ENCODE measurements around the gene COG6. TPM values are rescaled to one million over a fixed set of nuclear protein-coding genes. Genes with fewer than 3 reads are reported as not detected.

The COG6 gene
- total and polyA plus RNA-seq, 2 of the 13 experiments (the other 11 are each of a cell fraction or from before 2014, with no cell fraction given) = 23.5 to 26.1 TPM

GRCh38 chr13:39740761-39741160, 85.3 kb downstream of the COG6 start:
- POLR2A ChIA-PET = no interaction called here
- intact Hi-C loops (cut with micrococcal nuclease; ENCODE audit: unreplicated experiment) = no loop called here
- in situ Hi-C loops (cut with HindIII; ENCODE audit: extremely low pct_ligation_motif_present, low pct_unique_long_range_greater_than_20kb) = no loop called here
- TF ChIP-seq FOXK2 (IDR thresholded peaks at IDR 0.05) (no peak), MXI1 (IDR thresholded peaks at IDR 0.05; ENCODE audit: borderline replicate concordance, low read depth, low read length) (no peak), CSRNP2 (CRISPR knock-in tag; conservative IDR thresholded peaks at IDR 0.05; ENCODE audit: low read depth) (no peak), ZBTB37 (CRISPR knock-in tag; IDR thresholded peaks at IDR 0.05) (no peak), ZNF781 (CRISPR knock-in tag; IDR thresholded peaks at IDR 0.05; ENCODE audit: borderline replicate concordance, not compliant biosample characterization) (no peak), AKAP8 (CRISPR knock-in tag; IDR thresholded peaks at IDR 0.05) (no peak), RAD51 (IDR thresholded peaks at IDR 0.05; ENCODE audit: borderline replicate concordance) (no peak), THAP9 (CRISPR knock-in tag; IDR thresholded peaks at IDR 0.05; ENCODE audit: borderline replicate concordance) (no peak), CC2D1A (CRISPR knock-in tag; IDR thresholded peaks at IDR 0.05) (no peak), ETV5 (CRISPR knock-in tag; IDR thresholded peaks at IDR 0.05; ENCODE audit: borderline replicate concordance) (no peak), NCOA1 (CRISPR knock-in tag; IDR thresholded peaks at IDR 0.05) (no peak), HINFP (CRISPR knock-in tag; IDR thresholded peaks at IDR 0.05; ENCODE audit: low read depth) (no peak), ZNF143 (CRISPR knock-in tag; IDR thresholded peaks at IDR 0.05) (no peak)
- TF ChIP-seq, protein P1, sequence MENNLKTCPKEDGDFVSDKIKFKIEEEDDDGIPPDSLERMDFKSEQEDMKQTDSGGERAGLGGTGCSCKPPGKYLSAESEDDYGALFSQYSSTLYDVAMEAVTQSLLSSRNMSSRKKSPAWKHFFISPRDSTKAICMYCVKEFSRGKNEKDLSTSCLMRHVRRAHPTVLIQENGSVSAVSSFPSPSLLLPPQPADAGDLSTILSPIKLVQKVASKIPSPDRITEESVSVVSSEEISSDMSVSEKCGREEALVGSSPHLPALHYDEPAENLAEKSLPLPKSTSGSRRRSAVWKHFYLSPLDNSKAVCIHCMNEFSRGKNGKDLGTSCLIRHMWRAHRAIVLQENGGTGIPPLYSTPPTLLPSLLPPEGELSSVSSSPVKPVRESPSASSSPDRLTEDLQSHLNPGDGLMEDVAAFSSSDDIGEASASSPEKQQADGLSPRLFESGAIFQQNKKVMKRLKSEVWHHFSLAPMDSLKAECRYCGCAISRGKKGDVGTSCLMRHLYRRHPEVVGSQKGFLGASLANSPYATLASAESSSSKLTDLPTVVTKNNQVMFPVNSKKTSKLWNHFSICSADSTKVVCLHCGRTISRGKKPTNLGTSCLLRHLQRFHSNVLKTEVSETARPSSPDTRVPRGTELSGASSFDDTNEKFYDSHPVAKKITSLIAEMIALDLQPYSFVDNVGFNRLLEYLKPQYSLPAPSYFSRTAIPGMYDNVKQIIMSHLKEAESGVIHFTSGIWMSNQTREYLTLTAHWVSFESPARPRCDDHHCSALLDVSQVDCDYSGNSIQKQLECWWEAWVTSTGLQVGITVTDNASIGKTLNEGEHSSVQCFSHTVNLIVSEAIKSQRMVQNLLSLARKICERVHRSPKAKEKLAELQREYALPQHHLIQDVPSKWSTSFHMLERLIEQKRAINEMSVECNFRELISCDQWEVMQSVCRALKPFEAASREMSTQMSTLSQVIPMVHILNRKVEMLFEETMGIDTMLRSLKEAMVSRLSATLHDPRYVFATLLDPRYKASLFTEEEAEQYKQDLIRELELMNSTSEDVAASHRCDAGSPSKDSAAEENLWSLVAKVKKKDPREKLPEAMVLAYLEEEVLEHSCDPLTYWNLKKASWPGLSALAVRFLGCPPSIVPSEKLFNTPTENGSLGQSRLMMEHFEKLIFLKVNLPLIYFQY (CRISPR knock-in tag; IDR thresholded peaks at IDR 0.05; ENCODE audit: borderline replicate concordance) = no peak

More at GRCh38 chr13:39740761-39741160, 85.3 kb downstream of the COG6 start:
- FAIRE-seq (no peak), DNase-seq (ENCODE audit: low spot score) (no peak), ATAC-seq (no peak)
- Histone ChIP-seq H3K9ac (ENCODE audit: insufficient read depth, low read depth, low read length) (no peak overlapping the region), H3K4me2 (ENCODE audit: low read depth, low read length) (no peak overlapping the region), H3K36me3 (replicated peaks in 1 of 2; ENCODE audit: control insufficient read depth in 1 of 2, insufficient read depth in 2 of 2, low read length in 2 of 2) (no peaks in the 10 kb centered on the region; a peak in 1 of 5 replicates), H3K27ac (ENCODE audit: extremely low read length, insufficient read depth, low read length) (no peak overlapping the region), H3K4me1 (ENCODE audit: insufficient read depth, low read length) (no peaks in the 10 kb centered on the region), H4K20me1 (ENCODE audit: insufficient read depth, low read length) (no peaks in the 10 kb centered on the region), H3K79me2 (ENCODE audit: insufficient read depth, low read length) (no peaks in the 10 kb centered on the region), H2AFZ (ENCODE audit: low read length) (no peak overlapping the region), H3K27me3 (ENCODE audit: control insufficient read depth in 1 of 2, insufficient read depth in 2 of 2, low read length in 2 of 2) (no peaks in the 10 kb centered on the region), H3K4me3 (replicated peaks in 1 of 3; ENCODE audit: insufficient read depth in 1 of 3, low read depth in 2 of 3, low read length in 3 of 3) (no peak overlapping the region), H3K9me3 (ENCODE audit: low read length) (no peaks in the 10 kb centered on the region)
- 99% methylated on average over 3 of the region's 3 CpGs for WGBS (ENCODE audit: low lambda C conversion rate)
- CTCF ChIA-PET (ENCODE audit: low intra/inter-chr PET ratio, low total read pairs) = no interaction called here
- no TSS peak for BruUV-seq (replicated peaks)

All from HepG2 (cell line).